HL-60 (cell line): ENCODE measurements around the gene USP10.

Experiments
- CTCF ChIP-seq: IDR thresholded peaks from one replicate; pipeline ENCODE4 v1.5.1; 2011; ENCODE audit warnings: low read length, control low read depth, inconsistent platforms; ENCODE audit not compliant: insufficient read depth
- GABPA ChIP-seq: IDR thresholded peaks from 2 replicates; pipeline ENCODE4 v1.6.1; 2012; ENCODE audit warnings: low read depth
- POLR2AphosphoS5 ChIP-seq: IDR thresholded peaks from 2 replicates; pipeline ENCODE4 v1.6.1; 2012; ENCODE audit warnings: low read depth
- REST ChIP-seq: IDR thresholded peaks from 2 replicates; pipeline ENCODE4 v1.6.1; 2012; ENCODE audit warnings: low read depth; ENCODE audit not compliant: insufficient replicate concordance
- SPI1 ChIP-seq: IDR thresholded peaks from 2 replicates; pipeline ENCODE4 v1.6.1; 2012; ENCODE audit warnings: low read depth, mild to moderate bottlenecking, borderline replicate concordance

- TF ChIP-seq POLR2AphosphoS5 = no peak
- no peak for TF ChIP-seq CTCF
- no peak for TF ChIP-seq GABPA
- TF ChIP-seq SPI1 = no peak
- no peak for TF ChIP-seq REST
Observed at GRCh38 chr16:84741340-84741830, 41.6 kb downstream of the USP10 start.
